Tibial nerve (tissue), 4 donors: Measurements from ENCODE around the gene MICALL2.

Experiments used
- EP300 ChIP-seq, 2 donors: sonication (generic); formaldehyde crosslinking; IDR thresholded peaks; one replicate each; pipeline ENCODE4 v1.6.1; 2017; ENCODE audit warnings: antibody characterized with exemption in 2 of 2, mild to moderate bottlenecking in 1 of 2
- POLR2A ChIP-seq, 2 donors: fragments of 450-650 bp; IDR thresholded peaks; one replicate each; pipeline ENCODE4 v1.6.1; 2017; ENCODE audit warnings: antibody characterized with exemption in 2 of 2, mild to moderate bottlenecking in 2 of 2, moderate library complexity in 2 of 2
- TF ChIP-seq, protein P1 (sequence below), 5 experiments: fragments of 200-600 bp in 3 of 5; fragments of 450-650 bp in 2 of 5; sonication (generic) in 3 of 5; IDR thresholded peaks; one replicate each; pipeline ENCODE4 v1.5.1; 2016 to 2019; ENCODE audit warnings: antibody characterized with exemption in 5 of 5, mild to moderate bottlenecking in 3 of 5, moderate library complexity in 2 of 5

DNA sequence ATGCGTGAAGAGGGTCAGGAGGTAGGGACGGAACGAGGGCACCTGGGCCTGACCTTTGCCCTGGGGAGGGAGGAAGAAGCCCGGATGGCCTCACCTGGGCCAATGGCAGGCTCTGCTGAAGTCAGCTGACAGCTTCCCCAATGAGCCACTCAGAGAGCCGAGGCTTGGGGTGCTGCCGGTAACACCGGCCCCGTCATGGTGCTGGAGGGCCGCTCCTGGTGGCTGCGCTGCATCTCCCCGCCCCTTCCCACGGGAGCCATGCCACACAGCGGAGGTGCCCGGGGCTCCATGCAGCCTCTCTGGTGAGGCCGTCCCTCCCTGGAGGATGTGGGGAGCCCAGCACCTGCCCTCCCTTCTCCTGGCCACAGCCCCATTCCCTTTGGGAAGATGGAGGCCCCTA lies 17.6 kb upstream of the MICALL2 start:
- no peak for TF ChIP-seq EP300 (IDR thresholded peaks at IDR 0.05)
- TF ChIP-seq, protein P1, sequence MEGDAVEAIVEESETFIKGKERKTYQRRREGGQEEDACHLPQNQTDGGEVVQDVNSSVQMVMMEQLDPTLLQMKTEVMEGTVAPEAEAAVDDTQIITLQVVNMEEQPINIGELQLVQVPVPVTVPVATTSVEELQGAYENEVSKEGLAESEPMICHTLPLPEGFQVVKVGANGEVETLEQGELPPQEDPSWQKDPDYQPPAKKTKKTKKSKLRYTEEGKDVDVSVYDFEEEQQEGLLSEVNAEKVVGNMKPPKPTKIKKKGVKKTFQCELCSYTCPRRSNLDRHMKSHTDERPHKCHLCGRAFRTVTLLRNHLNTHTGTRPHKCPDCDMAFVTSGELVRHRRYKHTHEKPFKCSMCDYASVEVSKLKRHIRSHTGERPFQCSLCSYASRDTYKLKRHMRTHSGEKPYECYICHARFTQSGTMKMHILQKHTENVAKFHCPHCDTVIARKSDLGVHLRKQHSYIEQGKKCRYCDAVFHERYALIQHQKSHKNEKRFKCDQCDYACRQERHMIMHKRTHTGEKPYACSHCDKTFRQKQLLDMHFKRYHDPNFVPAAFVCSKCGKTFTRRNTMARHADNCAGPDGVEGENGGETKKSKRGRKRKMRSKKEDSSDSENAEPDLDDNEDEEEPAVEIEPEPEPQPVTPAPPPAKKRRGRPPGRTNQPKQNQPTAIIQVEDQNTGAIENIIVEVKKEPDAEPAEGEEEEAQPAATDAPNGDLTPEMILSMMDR (IDR thresholded peaks at IDR 0.05): no peak
- TF ChIP-seq POLR2A (IDR thresholded peaks at IDR 0.05): no peak
